Dermis lymphatic vessel endothelial cell (primary cell): Measurements from ENCODE around the gene VAMP2. TPM values are rescaled to one million over a fixed set of nuclear protein-coding genes. Genes with fewer than 3 reads are reported as not detected.

Experiments
- total RNA-seq: library from RNA; depleted of rRNA; stranded (reverse); fragments of >200 nt; gene quantifications from 2 replicates; pipeline ENCODE4 v1.2.1, GENCODE V29; 2014

VAMP2 gene
- total RNA-seq, result 4.0 and 4.2 TPM in 2 replicates

GRCh38 chr17:8162233-8162996 is at the start of gene VAMP2:
Gene VAMP2 (minus strand): TSS chr17:8162948. CDS start chr17:8162879, 69 bp downstream.

GRCh38 chr17:8209907-8210760 is 47.4 kb upstream of the VAMP2 start, which contains the start of gene AURKB:
Gene AURKB (minus strand): TSS chr17:8210575. CDS start chr17:8210224, 351 bp downstream.

GRCh38 chr17:8189711-8190477 is 27.1 kb upstream of the VAMP2 start, which contains the start of gene BORCS6:
Gene BORCS6 (minus strand): TSS chr17:8190180. CDS start chr17:8190140, 40 bp downstream.

GRCh38 chr17:8176197-8176940 is 13.6 kb upstream of the VAMP2 start, which contains the start of gene TMEM107:
Gene TMEM107 (minus strand): TSS chr17:8176380. CDS start chr17:8176286, 94 bp downstream.

GRCh38 chr17:8152112-8152775 is 10.5 kb downstream of the VAMP2 start, which contains the start of gene PER1:
Gene PER1 (minus strand): TSS chr17:8152404. CDS start chr17:8150706, 1,698 bp downstream.

GRCh38 chr17:8123695-8124349 is 38.9 kb downstream of the VAMP2 start, which contains the start of gene HES7:
Gene HES7 (minus strand): TSS chr17:8124106. CDS start chr17:8124084, 22 bp downstream.

GRCh38 chr17:8117980-8118768 is 44.6 kb downstream of the VAMP2 start, which contains the start of gene ALOXE3:
Gene ALOXE3 (minus strand): TSS chr17:8118514. CDS start chr17:8117990, 524 bp downstream.

Other genes with a start within 250 kb of the VAMP2 start
- 0.43 and 3.0 TPM in 2 replicates for gene RNF227, start 246.7 kb downstream of the VAMP2 start, total RNA-seq
- gene KCNAB3, start 233.1 kb downstream of the VAMP2 start, total RNA-seq, result 0.11 and 0.17 TPM in 2 replicates
- gene TRAPPC1, start 231.0 kb downstream of the VAMP2 start, total RNA-seq, result 49.1 and 54.8 TPM in 2 replicates
- 10.0 and 11.8 TPM in 2 replicates for gene CNTROB, start 230.7 kb downstream of the VAMP2 start, total RNA-seq
- gene GUCY2D, start 160.3 kb downstream of the VAMP2 start, total RNA-seq, result not detected in 2 replicates
- gene ALOX15B, start 123.9 kb downstream of the VAMP2 start, total RNA-seq, result not detected in 2 replicates
- gene ALOX12B, start 75.2 kb downstream of the VAMP2 start, total RNA-seq, result not detected in 2 replicates
- gene ALOXE3, start 44.4 kb downstream of the VAMP2 start, total RNA-seq, result under 0.01 TPM in 1 of 2 replicates, not detected in the other
- not detected in 2 replicates for gene HES7, start 38.8 kb downstream of the VAMP2 start, total RNA-seq
- gene PER1, start 10.5 kb downstream of the VAMP2 start, total RNA-seq, result 9.3 and 13.9 TPM in 2 replicates
- gene TMEM107, start 13.4 kb upstream of the VAMP2 start, total RNA-seq, result 28.2 and 45.3 TPM in 2 replicates
- gene BORCS6, start 27.2 kb upstream of the VAMP2 start, total RNA-seq, result 8.5 and 10.7 TPM in 2 replicates
- gene AURKB, start 47.6 kb upstream of the VAMP2 start, total RNA-seq, result 5.9 and 6.2 TPM in 2 replicates
- 5.1 and 6.8 TPM in 2 replicates for gene CTC1, start 85.1 kb upstream of the VAMP2 start, total RNA-seq
- 11.5 and 17.3 TPM in 2 replicates for gene PFAS, start 86.3 kb upstream of the VAMP2 start, total RNA-seq
- 8.8 and 12.8 TPM in 2 replicates for gene RANGRF, start 125.7 kb upstream of the VAMP2 start, total RNA-seq
- gene SLC25A35, start 132.5 kb upstream of the VAMP2 start, total RNA-seq, result 0.34 and 0.87 TPM in 2 replicates
- gene ARHGEF15, start 147.3 kb upstream of the VAMP2 start, total RNA-seq, result 7.3 and 8.3 TPM in 2 replicates
- not detected in 2 replicates for gene ODF4, start 176.9 kb upstream of the VAMP2 start, total RNA-seq
- gene RPL26, start 220.2 kb upstream of the VAMP2 start, total RNA-seq, result 3,416 and 4,163 TPM in 2 replicates
- not detected in 2 replicates for gene RNF222, start 234.9 kb upstream of the VAMP2 start, total RNA-seq